WERI-Rb-1 (cell line): ENCODE data around the gene TOGARAM2.

Source experiments
- DNase-seq: peaks from one replicate; pipeline ENCODE4 v3.0.0-alpha.2; 2020
- H3K27ac ChIP-seq: fragments of 250-450 bp; sonication (Bioruptor Pico); 2 replicates; pipeline ENCODE4 v1.5.1; 2020; ENCODE audit warnings: mild to moderate bottlenecking, moderate library complexity
- H3K27me3 ChIP-seq: fragments of 250-450 bp; sonication (Bioruptor Pico); 2 replicates; pipeline ENCODE4 v1.5.1; 2021; ENCODE audit warnings: mild to moderate bottlenecking, low read depth, moderate library complexity; ENCODE audit not compliant: insufficient read depth, severe bottlenecking
- H3K36me3 ChIP-seq: fragments of 250-450 bp; sonication (Bioruptor Pico); 2 replicates; pipeline ENCODE4 v1.5.1; 2020; ENCODE audit warnings: mild to moderate bottlenecking, moderate library complexity
- H3K4me3 ChIP-seq: 2 replicates; pipeline ENCODE4 v1.5.1; 2011; ENCODE audit warnings: low read depth, mild to moderate bottlenecking, control low read depth, low read length
- H3K9me3 ChIP-seq: fragments of 250-450 bp; sonication (Bioruptor Pico); 2 replicates; pipeline ENCODE4 v1.5.1; 2021; ENCODE audit warnings: mild to moderate bottlenecking, moderate library complexity; ENCODE audit not compliant: severe bottlenecking
- CTCF ChIP-seq: IDR thresholded peaks from 2 replicates; pipeline ENCODE4 v1.5.1; 2011; ENCODE audit warnings: low read depth, mild to moderate bottlenecking, control low read depth, inconsistent platforms, low read length

TOGARAM2 gene

GRCh38 chr2:29096969-29097368 lies 115.9 kb downstream of the TOGARAM2 start:
- Histone ChIP-seq H3K27ac (no peak overlapping the region), H3K27me3 (no peaks in the 10 kb centered on the region), H3K36me3 (no peaks in the 10 kb centered on the region), H3K4me3 (no peak overlapping the region), H3K9me3 (peaks cover 5% of the 10 kb centered on the region)
- DNase-seq: no peak
- TF ChIP-seq CTCF: no peak

GRCh38 chr2:29097569-29097968 lies 116.5 kb downstream of the TOGARAM2 start:
- Histone ChIP-seq H3K27ac (no peak overlapping the region), H3K4me3 (no peak overlapping the region), H3K27me3 (no peaks in the 10 kb centered on the region), H3K9me3 (peaks cover 5% of the 10 kb centered on the region), H3K36me3 (no peaks in the 10 kb centered on the region)
- no peak for DNase-seq
- no peak for TF ChIP-seq CTCF

- Histone ChIP-seq H3K9me3 (peaks cover 5% of the 10 kb centered on the region), H3K36me3 (no peaks in the 10 kb centered on the region), H3K27ac (no peak overlapping the region), H3K27me3 (no peaks in the 10 kb centered on the region), H3K4me3 (no peak overlapping the region)
- no peak for DNase-seq
- no peak for TF ChIP-seq CTCF
Observed at GRCh38 chr2:29100564-29100963, 119.5 kb downstream of the TOGARAM2 start.
